IPS DF 4.7 (cell line): ENCODE results near the gene MYBPH.

Experiments used
- DNase-seq: peaks from one replicate; pipeline ENCODE4 v3.0.0-alpha.2; 2013; ENCODE audit warnings: low spot score; ENCODE audit errors: extremely low read depth

MYBPH gene

GRCh38 chr1:203166192-203166940 is 9.3 kb downstream of the MYBPH start:
- DNase-seq = no peak

- DNase-seq = no peak
Observed at GRCh38 chr1:203165800-203166161, 9.8 kb downstream of the MYBPH start.

GRCh38 chr1:203165101-203165799 is 10.4 kb downstream of the MYBPH start:
- DNase-seq = no peak

GRCh38 chr1:203163891-203164635 is 11.6 kb downstream of the MYBPH start:
- DNase-seq = no peak

GRCh38 chr1:203162403-203162802 is 13.2 kb downstream of the MYBPH start:
- no peak for DNase-seq

- no peak for DNase-seq
Observed at GRCh38 chr1:203161703-203162102, 13.9 kb downstream of the MYBPH start.

GRCh38 chr1:203161175-203161574 is 14.5 kb downstream of the MYBPH start:
- no peak for DNase-seq

GRCh38 chr1:203159844-203160243 is 15.8 kb downstream of the MYBPH start:
- DNase-seq = no peak

GRCh38 chr1:203158960-203159665 is 16.5 kb downstream of the MYBPH start:
- DNase-seq = no peak

- no peak for DNase-seq
Observed at GRCh38 chr1:203158423-203158822, 17.2 kb downstream of the MYBPH start.

GRCh38 chr1:203156280-203156679 is 19.3 kb downstream of the MYBPH start:
- DNase-seq = no peak

- DNase-seq = no peak
Observed at GRCh38 chr1:203153989-203154821, 21.4 kb downstream of the MYBPH start.

GRCh38 chr1:203153051-203153988 is 22.3 kb downstream of the MYBPH start:
- DNase-seq = no peak

- no peak for DNase-seq
Observed at GRCh38 chr1:203152158-203153034, 23.2 kb downstream of the MYBPH start.

GRCh38 chr1:203151362-203152157 is 24.1 kb downstream of the MYBPH start:
- DNase-seq = no peak

GRCh38 chr1:203150511-203151297 is 24.9 kb downstream of the MYBPH start:
- no peak for DNase-seq
